H9 (cell line): Measurements from ENCODE around the gene SLK. TPM values are rescaled to one million over a fixed set of nuclear protein-coding genes. Genes with fewer than 3 reads are reported as not detected.

Source experiments
- DNase-seq: peaks from one replicate; pipeline ENCODE4 v3.0.0-alpha.2; 2017
- H2AFZ ChIP-seq: one replicate; pipeline ENCODE4 v1.6.1; 2013; ENCODE audit warnings: mild to moderate bottlenecking, low read length, control low read depth, moderate library complexity
- H2AK5ac ChIP-seq: 2 replicates; pipeline ENCODE4 v1.6.1; 2013; ENCODE audit warnings: low read length, control low read depth, mixed read lengths; ENCODE audit not compliant: insufficient read length
- H2BK120ac ChIP-seq: one replicate; pipeline ENCODE4 v1.6.1; 2013; ENCODE audit warnings: low read depth, mild to moderate bottlenecking, low read length, control low read depth, inconsistent platforms; ENCODE audit not compliant: poor library complexity, severe bottlenecking
- H2BK12ac ChIP-seq: 2 replicates; pipeline ENCODE4 v1.6.1; 2013; ENCODE audit warnings: low read length, control low read depth, mixed read lengths, low read depth; ENCODE audit not compliant: insufficient read length
- H2BK15ac ChIP-seq: 2 replicates; pipeline ENCODE4 v1.6.1; 2013; ENCODE audit warnings: low read depth, low read length, control low read depth
- H2BK20ac ChIP-seq: one replicate; pipeline ENCODE4 v1.6.1; 2013; ENCODE audit warnings: low read depth, mild to moderate bottlenecking, low read length, control low read depth, inconsistent platforms; ENCODE audit not compliant: poor library complexity, severe bottlenecking
- H2BK5ac ChIP-seq: 2 replicates; pipeline ENCODE4 v1.6.1; 2013; ENCODE audit warnings: low read length, control low read depth, mixed read lengths; ENCODE audit not compliant: insufficient read length
- H3K14ac ChIP-seq: 2 replicates; pipeline ENCODE4 v1.6.1; 2013; ENCODE audit warnings: low read length, control low read depth; ENCODE audit not compliant: insufficient read depth
- H3K18ac ChIP-seq: 2 replicates; pipeline ENCODE4 v1.6.1; 2013; ENCODE audit warnings: low read depth, mild to moderate bottlenecking, mixed read lengths, low read length, control low read depth; ENCODE audit not compliant: insufficient read length
- H3K23ac ChIP-seq: 2 replicates; pipeline ENCODE4 v1.6.1; 2013; ENCODE audit warnings: low read length, control low read depth, mixed read lengths, low read depth; ENCODE audit not compliant: insufficient read length
- H3K23me2 ChIP-seq: 2 replicates; pipeline ENCODE4 v1.6.1; 2013; ENCODE audit warnings: low read depth, mild to moderate bottlenecking, mixed read lengths, low read length, control low read depth; ENCODE audit not compliant: insufficient read length, poor library complexity, severe bottlenecking
- H3K27ac ChIP-seq: 2 replicates; pipeline ENCODE4 v1.5.1; 2013; ENCODE audit warnings: low read length, control low read depth, mixed read lengths, low read depth; ENCODE audit not compliant: insufficient read length
- H3K27me3 ChIP-seq: 2 replicates; pipeline ENCODE4 v1.6.1; 2013; ENCODE audit warnings: low read length, control low read depth, inconsistent platforms; ENCODE audit not compliant: insufficient read depth
- H3K4ac ChIP-seq: 2 replicates; pipeline ENCODE4 v1.6.1; 2013; ENCODE audit warnings: low read depth, mild to moderate bottlenecking, control low read depth, inconsistent platforms, low read length, moderate library complexity
- H3K4me1 ChIP-seq: 2 replicates; pipeline ENCODE4 v1.6.1; 2013; ENCODE audit warnings: low read length, control low read depth, inconsistent platforms; ENCODE audit not compliant: insufficient read depth
- H3K4me2 ChIP-seq: 2 replicates; pipeline ENCODE4 v1.6.1; 2013; ENCODE audit warnings: low read length, control low read depth, mixed read lengths; ENCODE audit not compliant: insufficient read length, insufficient read depth
- H3K56ac ChIP-seq: 2 replicates; pipeline ENCODE4 v1.6.1; 2013; ENCODE audit warnings: low read depth, mild to moderate bottlenecking, mixed read lengths, low read length, control low read depth; ENCODE audit not compliant: insufficient read length
- H3K79me1 ChIP-seq: 2 replicates; pipeline ENCODE4 v1.6.1; 2013; ENCODE audit warnings: low read depth, mild to moderate bottlenecking, moderate library complexity, low read length, control low read depth, inconsistent platforms; ENCODE audit not compliant: insufficient read depth, poor library complexity, severe bottlenecking
- H3K79me2 ChIP-seq: 2 replicates; pipeline ENCODE4 v1.6.1; 2013; ENCODE audit warnings: low read length, control low read depth, inconsistent platforms; ENCODE audit not compliant: insufficient read depth
- H3K9ac ChIP-seq: 2 replicates; pipeline ENCODE4 v1.6.1; 2013; ENCODE audit warnings: low read length, control low read depth, mixed read lengths; ENCODE audit not compliant: insufficient read length; ENCODE audit errors: extremely low read depth
- H3K9me3 ChIP-seq: one replicate; pipeline ENCODE4 v1.6.1; 2013; ENCODE audit warnings: low read depth, low read length, inconsistent platforms; ENCODE audit not compliant: control insufficient read depth
- H3T11ph ChIP-seq: one replicate; pipeline ENCODE4 v1.6.1; 2013; ENCODE audit warnings: mild to moderate bottlenecking, low read length, control low read depth, inconsistent platforms
- H4K20me1 ChIP-seq: one replicate; pipeline ENCODE4 v1.6.1; 2013; ENCODE audit not compliant: control insufficient read depth, insufficient read length, insufficient read depth
- H4K5ac ChIP-seq: 2 replicates; pipeline ENCODE4 v1.6.1; 2013; ENCODE audit warnings: low read depth, mild to moderate bottlenecking, mixed read lengths, low read length, control low read depth; ENCODE audit not compliant: insufficient read length
- H4K8ac ChIP-seq: replicated peaks from 2 replicates; pipeline ENCODE4 v1.6.1; 2013; ENCODE audit warnings: low read length, control low read depth, mixed read lengths, low read depth; ENCODE audit not compliant: insufficient read length
- H4K91ac ChIP-seq: 2 replicates; pipeline ENCODE4 v1.6.1; 2013; ENCODE audit warnings: low read depth, mild to moderate bottlenecking, moderate library complexity, mixed read lengths, low read length, control low read depth; ENCODE audit not compliant: insufficient read length
- H3K27ac Mint-ChIP-seq, 3 experiments: 2 replicates in 2 of 3; 3 replicates in 1 of 3; pipeline ENCODE4 v1.8.0; 2020 to 2021; ENCODE audit warnings: mixed read lengths in 3 of 3, mild to moderate bottlenecking in 1 of 3, moderate library complexity in 1 of 3
- H3K27me3 Mint-ChIP-seq: 2 replicates; pipeline ENCODE4 v1.8.0; 2021; ENCODE audit warnings: low read depth, mild to moderate bottlenecking, moderate library complexity, mixed read lengths
- H3K36me3 Mint-ChIP-seq, 3 experiments: 2 replicates in 2 of 3; 3 replicates in 1 of 3; pipeline ENCODE4 v1.8.0; 2020 to 2021; ENCODE audit warnings: low read depth in 3 of 3, mixed read lengths in 3 of 3; ENCODE audit not compliant: insufficient read depth in 1 of 3
- H3K4me1 Mint-ChIP-seq, 2 experiments: 2 replicates each; pipeline ENCODE4 v1.8.0; 2020; ENCODE audit warnings: mixed read lengths in 2 of 2
- H3K4me3 Mint-ChIP-seq, 2 experiments: 2 replicates in 1 of 2; 3 replicates in 1 of 2; pipeline ENCODE4 v1.8.0; 2020 to 2021; ENCODE audit warnings: mild to moderate bottlenecking in 2 of 2, mixed read lengths in 2 of 2, moderate library complexity in 1 of 2
- H3K9me3 Mint-ChIP-seq, 2 experiments: 2 replicates in 1 of 2; 3 replicates in 1 of 2; pipeline ENCODE4 v1.8.0; 2020; ENCODE audit warnings: mild to moderate bottlenecking in 2 of 2, mixed read lengths in 2 of 2, moderate library complexity in 1 of 2
- CTCF ChIP-seq: fragments of 200-600 bp; sonication (generic); conservative IDR thresholded peaks from 3 replicates; pipeline ENCODE4 v1.8.0; 2021; ENCODE audit warnings: antibody characterized with exemption, mild to moderate bottlenecking
- WGBS: extraction: QIAGEN DNeasy Blood & Tissue Kit; methylation state at CpG from one replicate; pipeline ENCODE4 v1.1.7; 2013; ENCODE audit warnings: missing lambda C conversion rate, low lambda C conversion rate, mixed read lengths; ENCODE audit not compliant: insufficient read length; ENCODE audit errors: extremely low coverage; 5-methylcytosine and 5-hydroxymethylcytosine counted together
- total RNA-seq: library from RNA; stranded (reverse); gene quantifications from 2 replicates; pipeline ENCODE4 v1.2.1, GENCODE V29; 2021

Gene SLK
- total RNA-seq, 1 experiment from 2014 or later, result 21.0 TPM

- no peak for DNase-seq
- Histone ChIP-seq H4K20me1 (no peaks in the 10 kb centered on the region), H3K27ac (no peak overlapping the region), H2BK20ac (no peak overlapping the region), H3K9me3 (no peaks in the 10 kb centered on the region), H3K23me2 (no peaks in the 10 kb centered on the region), H3K4me1 (no peaks in the 10 kb centered on the region; the same call in 1 of the 2 replicates), H3K79me1 (no peaks in the 10 kb centered on the region), H2BK12ac (no peak overlapping the region), H3K9ac (no peak overlapping the region), H3K23ac (no peak overlapping the region), H4K91ac (no peak overlapping the region), H4K8ac (no peak overlapping the region), H3K4me2 (no peak overlapping the region), H2BK5ac (no peak overlapping the region), H3T11ph (no peak overlapping the region), H2AK5ac (no peak overlapping the region), H3K18ac (no peak overlapping the region), H2BK120ac (no peak overlapping the region), H4K5ac (no peak overlapping the region), H2BK15ac (no peak overlapping the region), H3K56ac (no peak overlapping the region), H3K79me2 (no peaks in the 10 kb centered on the region), H3K27me3 (no peaks in the 10 kb centered on the region), H2AFZ (no peak overlapping the region), H3K4ac (no peak overlapping the region), H3K14ac (no peak overlapping the region)
- H3K4me1 Mint-ChIP-seq, result peaks cover 14 to 18% of the 10 kb centered on the region in 2 experiments
- no peaks in the 10 kb centered on the region; the same call in 1 of the 2 replicates for H3K27me3 Mint-ChIP-seq
- peaks cover 0 to 2% of the 10 kb centered on the region in 2 experiments; a peak in 1 of 5 replicates for H3K9me3 Mint-ChIP-seq
- no CpG with 5 or more reads among the region's 6 CpGs for WGBS
- no peaks in the 10 kb centered on the region for H3K36me3 Mint-ChIP-seq
- no peak overlapping the region for H3K4me3 Mint-ChIP-seq
- H3K27ac Mint-ChIP-seq, result no peak overlapping the region
- no peak for TF ChIP-seq CTCF
Observed at GRCh38 chr10:103930881-103931280, 36.1 kb upstream of the SLK start.
